ENCODE measurements around the gene CFAP99.

GRCh38 chr4:2415213-2415612 lies 3.5 kb upstream of the CFAP99 start:
- no peak for TF ChIP-seq TAF1 (IDR thresholded peaks at IDR 0.05; ENCODE audit: low read depth)
- no peak for TF ChIP-seq YY1 (IDR thresholded peaks at IDR 0.05; ENCODE audit: low read depth)
- TF ChIP-seq EGR1 (IDR thresholded peaks at IDR 0.05), result no peak
